Measurements from ENCODE around the gene POR.
"Not testable (repeated sequence)": the region's sequence is repeated elsewhere in the genome, so short reads cannot be mapped to it uniquely, and the experiment has no call there.

Gene POR

GRCh38 chr7:75889826-75890225 is 25.1 kb upstream of the POR start:
- Histone ChIP-seq H3K4me1 (ENCODE audit: insufficient read depth, poor library complexity, severe bottlenecking) (peaks cover 11% of the 10 kb centered on the region), H3K27ac (ENCODE audit: poor library complexity, severe bottlenecking) (no peak overlapping the region), H3K27me3 (ENCODE audit: insufficient read depth, poor library complexity, severe bottlenecking) (no peaks in the 10 kb centered on the region), H3K9me3 (ENCODE audit: severe bottlenecking) (no peaks in the 10 kb centered on the region), H3K36me3 (ENCODE audit: low read depth) (peaks cover 6% of the 10 kb centered on the region), H3K4me3 (ENCODE audit: severe bottlenecking) (no peak overlapping the region)
- DNase-seq (ENCODE audit: low spot score) (no peak), ATAC-seq (ENCODE audit: low read depth) (no peak)
- TF ChIP-seq, protein P1, sequence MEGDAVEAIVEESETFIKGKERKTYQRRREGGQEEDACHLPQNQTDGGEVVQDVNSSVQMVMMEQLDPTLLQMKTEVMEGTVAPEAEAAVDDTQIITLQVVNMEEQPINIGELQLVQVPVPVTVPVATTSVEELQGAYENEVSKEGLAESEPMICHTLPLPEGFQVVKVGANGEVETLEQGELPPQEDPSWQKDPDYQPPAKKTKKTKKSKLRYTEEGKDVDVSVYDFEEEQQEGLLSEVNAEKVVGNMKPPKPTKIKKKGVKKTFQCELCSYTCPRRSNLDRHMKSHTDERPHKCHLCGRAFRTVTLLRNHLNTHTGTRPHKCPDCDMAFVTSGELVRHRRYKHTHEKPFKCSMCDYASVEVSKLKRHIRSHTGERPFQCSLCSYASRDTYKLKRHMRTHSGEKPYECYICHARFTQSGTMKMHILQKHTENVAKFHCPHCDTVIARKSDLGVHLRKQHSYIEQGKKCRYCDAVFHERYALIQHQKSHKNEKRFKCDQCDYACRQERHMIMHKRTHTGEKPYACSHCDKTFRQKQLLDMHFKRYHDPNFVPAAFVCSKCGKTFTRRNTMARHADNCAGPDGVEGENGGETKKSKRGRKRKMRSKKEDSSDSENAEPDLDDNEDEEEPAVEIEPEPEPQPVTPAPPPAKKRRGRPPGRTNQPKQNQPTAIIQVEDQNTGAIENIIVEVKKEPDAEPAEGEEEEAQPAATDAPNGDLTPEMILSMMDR (IDR thresholded peaks at IDR 0.05; ENCODE audit: poor library complexity, severe bottlenecking): no peak

- not testable (repeated sequence) for H3K27me3 ChIP-seq (ENCODE audit: insufficient read depth, poor library complexity, severe bottlenecking); H3K27ac ChIP-seq (ENCODE audit: poor library complexity, severe bottlenecking); ATAC-seq (ENCODE audit: low read depth); H3K9me3 ChIP-seq (ENCODE audit: severe bottlenecking); H3K4me3 ChIP-seq (ENCODE audit: severe bottlenecking); DNase-seq (ENCODE audit: low spot score); H3K36me3 ChIP-seq (ENCODE audit: low read depth)
- H3K4me1 ChIP-seq (ENCODE audit: insufficient read depth, poor library complexity, severe bottlenecking): peaks cover 11% of the 10 kb centered on the region
Observed at GRCh38 chr7:75891237-75891636, 23.7 kb upstream of the POR start.

DNA sequence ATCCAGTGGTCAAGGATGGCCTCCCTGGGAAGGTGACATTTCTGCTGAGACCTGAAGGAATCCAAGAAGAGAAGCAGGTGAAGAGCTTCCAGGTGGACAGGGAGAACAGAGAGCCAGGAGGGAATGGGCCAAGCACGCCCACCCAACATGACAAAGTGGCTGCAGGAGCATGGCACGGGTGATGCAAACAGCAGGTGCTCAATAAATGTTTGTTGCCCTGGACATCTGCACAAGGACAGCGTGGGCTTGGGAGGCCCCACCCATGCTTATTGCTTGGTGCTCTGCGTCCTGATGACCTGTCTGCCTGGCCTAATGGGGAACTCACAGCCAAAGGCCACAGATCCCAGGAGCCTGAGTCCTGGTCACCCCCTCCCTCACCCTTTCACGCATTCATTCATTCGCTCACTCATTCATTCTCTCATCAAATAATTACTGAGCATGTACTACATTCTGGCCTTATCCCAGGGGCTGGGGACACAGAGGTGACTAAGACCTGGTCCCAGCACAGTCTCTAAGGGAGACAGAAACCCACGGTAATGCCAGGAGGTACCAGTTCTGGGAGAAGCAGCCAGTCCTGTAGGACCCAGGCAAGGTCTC is 23.0 kb upstream of the POR start:
- H3K4me3 ChIP-seq (ENCODE audit: severe bottlenecking): no peak overlapping the region
- no peaks in the 10 kb centered on the region for H3K27me3 ChIP-seq (ENCODE audit: insufficient read depth, poor library complexity, severe bottlenecking)
- no peak for ATAC-seq (ENCODE audit: low read depth)
- no peak for DNase-seq (ENCODE audit: low spot score)
- H3K4me1 ChIP-seq (ENCODE audit: insufficient read depth, poor library complexity, severe bottlenecking): peaks cover 11% of the 10 kb centered on the region
- TF ChIP-seq, protein P1 (IDR thresholded peaks at IDR 0.05; ENCODE audit: poor library complexity, severe bottlenecking): no peak
- no peak overlapping the region for H3K27ac ChIP-seq (ENCODE audit: poor library complexity, severe bottlenecking)
- no peaks in the 10 kb centered on the region; the same call in 1 of the 2 replicates for H3K36me3 ChIP-seq (ENCODE audit: low read depth)
- H3K9me3 ChIP-seq (ENCODE audit: severe bottlenecking): no peaks in the 10 kb centered on the region

DNA sequence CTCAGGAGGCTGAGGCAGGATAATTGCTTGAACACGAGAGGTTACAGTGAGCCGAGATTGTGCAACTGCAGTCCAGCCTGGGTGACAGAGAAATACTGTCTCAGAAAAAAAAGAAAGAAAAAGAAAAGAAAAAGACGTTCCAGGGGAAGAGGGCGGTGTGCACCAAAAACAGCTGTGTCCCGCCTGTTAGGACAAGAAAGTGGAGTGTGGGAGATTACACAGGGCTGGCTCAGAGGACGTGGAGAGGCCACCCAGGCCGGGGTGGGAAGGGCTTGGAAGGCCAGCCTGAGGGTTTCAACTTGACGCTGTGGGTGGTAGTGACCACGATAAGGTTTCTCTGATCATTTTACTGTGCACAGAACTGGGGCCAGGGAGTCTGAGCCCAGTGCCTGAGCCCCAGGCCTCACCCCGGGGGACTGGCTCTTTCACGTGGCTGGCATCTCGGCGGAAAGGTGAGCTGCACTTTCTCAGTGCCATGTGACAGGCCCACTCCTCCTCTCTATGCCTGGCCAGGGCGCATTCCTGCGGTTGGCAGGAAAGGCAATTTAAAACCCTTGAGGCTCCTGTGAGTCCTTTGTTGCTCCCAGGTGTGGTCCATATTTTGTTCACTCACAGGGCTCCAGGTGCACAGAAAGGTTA is 22.2 kb upstream of the POR start:
- DNase-seq (ENCODE audit: low spot score) (no peak), ATAC-seq (ENCODE audit: low read depth) (peak; percentile 79)
- TF ChIP-seq, protein P1 (IDR thresholded peaks at IDR 0.05; ENCODE audit: poor library complexity, severe bottlenecking): no peak

DNA sequence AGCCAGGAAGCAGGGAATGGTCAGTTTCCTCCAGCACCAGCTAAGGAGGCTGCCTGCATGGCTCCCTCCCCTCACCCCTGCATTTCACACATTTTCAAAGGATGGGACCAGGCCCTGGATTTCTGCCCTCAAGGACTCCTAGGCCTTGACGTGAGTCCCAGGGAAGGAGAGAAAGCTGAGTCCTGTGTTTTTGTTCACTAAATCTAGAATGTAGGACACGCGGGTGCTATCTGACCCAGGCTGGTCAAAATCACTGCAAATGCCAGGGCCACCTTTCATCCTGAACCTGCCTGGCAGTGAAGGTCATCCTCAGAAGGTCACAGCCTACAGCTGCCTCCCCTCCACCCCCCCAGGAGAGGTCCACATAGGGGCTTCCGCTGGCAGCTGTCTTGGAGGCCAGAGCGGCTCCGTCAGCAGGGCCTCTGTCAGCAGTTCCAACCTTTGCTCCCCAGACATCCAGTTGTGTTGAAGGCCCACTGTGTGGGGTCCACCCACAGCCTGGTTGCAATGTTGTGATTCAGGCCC is 18.1 kb upstream of the POR start:
- ATAC-seq (ENCODE audit: low read depth) (no peak), DNase-seq (ENCODE audit: low spot score) (no peak)
- no peaks in the 10 kb centered on the region for H3K27me3 ChIP-seq (ENCODE audit: insufficient read depth, poor library complexity, severe bottlenecking)
- no peak overlapping the region for H3K4me3 ChIP-seq (ENCODE audit: severe bottlenecking)
- no peaks in the 10 kb centered on the region for H3K36me3 ChIP-seq (ENCODE audit: low read depth)
- H3K4me1 ChIP-seq (ENCODE audit: insufficient read depth, poor library complexity, severe bottlenecking): peaks cover 11% of the 10 kb centered on the region
- TF ChIP-seq, protein P1 (IDR thresholded peaks at IDR 0.05; ENCODE audit: poor library complexity, severe bottlenecking): no peak
- no peaks in the 10 kb centered on the region for H3K9me3 ChIP-seq (ENCODE audit: severe bottlenecking)
- no peak overlapping the region for H3K27ac ChIP-seq (ENCODE audit: poor library complexity, severe bottlenecking)

More for the DNA sequence above, 22.2 kb upstream of the POR start:
- Histone ChIP-seq H3K4me1 (ENCODE audit: insufficient read depth, poor library complexity, severe bottlenecking) (peaks cover 11% of the 10 kb centered on the region), H3K27me3 (ENCODE audit: insufficient read depth, poor library complexity, severe bottlenecking) (no peaks in the 10 kb centered on the region), H3K9me3 (ENCODE audit: severe bottlenecking) (no peaks in the 10 kb centered on the region), H3K4me3 (ENCODE audit: severe bottlenecking) (no peak overlapping the region), H3K27ac (ENCODE audit: poor library complexity, severe bottlenecking) (peak overlapping the region; percentile 24), H3K36me3 (ENCODE audit: low read depth) (no peaks in the 10 kb centered on the region)

Measured in RWPE2 (cell line).